GM18526 (cell line): Measurements from ENCODE around the gene BMPER.

ENCODE experiments used
- POLR2A ChIP-seq: IDR thresholded peaks from 3 replicates; pipeline ENCODE4 v1.6.1; 2011; ENCODE audit not compliant: insufficient read length; ENCODE audit errors: extremely low read depth

The BMPER gene

DNA sequence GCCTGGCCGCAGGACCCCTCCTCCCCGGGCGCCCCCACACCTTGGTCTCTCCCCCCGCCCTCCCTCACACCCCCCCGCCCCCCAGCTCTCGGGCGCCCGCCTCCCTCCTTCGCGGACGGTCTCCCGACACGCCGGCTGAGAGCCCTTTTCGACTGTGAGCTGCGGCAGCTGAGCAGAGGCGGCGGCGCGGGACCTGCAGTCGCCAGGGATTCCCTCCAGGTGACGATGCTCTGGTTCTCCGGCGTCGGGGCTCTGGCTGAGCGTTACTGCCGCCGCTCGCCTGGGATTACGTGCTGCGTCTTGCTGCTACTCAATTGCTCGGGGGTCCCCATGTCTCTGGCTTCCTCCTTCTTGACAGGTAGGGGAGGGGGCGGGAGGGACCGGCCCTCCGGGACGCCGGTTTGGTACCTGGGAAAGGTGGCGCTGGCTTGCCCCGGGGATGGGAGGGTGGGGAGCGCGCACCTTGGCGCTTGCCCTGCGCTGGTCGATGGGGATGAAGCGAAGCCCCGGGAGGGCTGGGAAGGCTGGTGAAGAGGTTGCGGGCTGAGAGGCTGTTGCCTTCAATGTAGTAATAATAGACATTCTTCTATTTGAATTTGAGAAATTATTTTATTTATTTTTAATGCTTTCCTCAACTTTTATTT, at the start of gene BMPER:
BMPER (plus strand) TSS at position 151 of the 644 bp plus-strand sequence; CDS start at position 226, 75 bp downstream.
- no peak for TF ChIP-seq POLR2A

GRCh38 chr7:33861947-33862346, 43.4 kb upstream of the BMPER start:
- no peak for TF ChIP-seq POLR2A

DNA sequence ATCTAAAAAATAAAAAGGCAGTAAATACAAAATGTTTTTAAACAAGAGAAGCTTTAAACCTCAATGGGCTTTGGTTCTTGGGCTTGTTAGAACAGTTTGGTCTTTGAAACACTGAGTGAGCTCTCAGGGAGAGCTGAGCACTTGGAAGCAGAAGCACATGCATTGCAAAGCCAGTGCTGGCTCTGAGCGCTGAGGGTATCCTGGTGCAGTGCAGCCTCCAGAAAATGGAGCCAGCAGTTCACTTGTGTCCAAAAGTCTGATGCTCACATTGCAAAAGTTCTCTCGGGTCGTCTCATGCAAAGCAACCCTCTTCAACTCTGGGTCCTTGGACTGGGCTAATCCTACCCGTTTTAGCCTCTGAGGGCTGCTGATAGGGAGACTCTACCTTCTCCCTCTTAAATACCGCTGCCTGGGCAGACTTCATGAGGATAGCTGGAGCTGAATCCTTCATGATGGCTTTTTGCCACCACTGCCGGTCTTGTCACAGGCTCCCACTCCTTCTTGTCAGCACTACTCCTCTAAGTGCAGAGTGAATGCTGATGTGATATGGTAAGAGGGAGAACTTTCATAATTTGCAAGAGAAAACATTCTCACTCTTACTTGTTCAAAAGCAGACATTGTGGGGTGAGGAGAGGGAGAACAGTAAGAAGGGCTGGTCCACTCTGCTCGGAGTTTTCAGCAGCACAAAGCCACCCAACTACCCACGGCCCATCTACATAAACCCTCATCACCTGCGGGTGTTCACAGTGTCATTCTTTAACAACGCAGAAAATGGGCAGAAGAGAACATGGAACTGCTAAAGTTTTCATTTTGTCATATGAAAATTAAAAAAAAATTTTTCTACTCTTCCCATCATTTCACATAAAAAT, 42.2 kb upstream of the BMPER start:
- no peak for TF ChIP-seq POLR2A

- TF ChIP-seq POLR2A: no peak
Measured at GRCh38 chr7:33868166-33868565, 37.2 kb upstream of the BMPER start.

DNA sequence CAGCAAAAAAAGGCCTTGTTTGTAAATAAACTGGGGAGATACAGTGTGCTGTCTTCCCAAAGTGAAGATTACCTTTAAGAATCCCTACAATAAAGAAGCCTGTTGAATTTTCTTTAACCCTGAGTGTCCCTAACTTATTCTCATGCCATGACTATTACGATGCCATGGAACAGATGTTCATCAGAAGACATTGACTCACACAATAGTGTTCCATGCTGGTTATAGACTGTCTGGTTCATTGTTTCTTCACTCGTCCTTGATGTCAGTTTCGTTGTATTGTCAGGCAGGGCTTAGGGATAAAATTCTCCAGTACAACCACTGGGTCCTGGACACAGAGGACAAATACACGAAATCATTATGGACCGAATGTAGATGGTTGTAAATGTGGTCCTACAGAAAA, 36.2 kb upstream of the BMPER start:
- TF ChIP-seq POLR2A: no peak

DNA sequence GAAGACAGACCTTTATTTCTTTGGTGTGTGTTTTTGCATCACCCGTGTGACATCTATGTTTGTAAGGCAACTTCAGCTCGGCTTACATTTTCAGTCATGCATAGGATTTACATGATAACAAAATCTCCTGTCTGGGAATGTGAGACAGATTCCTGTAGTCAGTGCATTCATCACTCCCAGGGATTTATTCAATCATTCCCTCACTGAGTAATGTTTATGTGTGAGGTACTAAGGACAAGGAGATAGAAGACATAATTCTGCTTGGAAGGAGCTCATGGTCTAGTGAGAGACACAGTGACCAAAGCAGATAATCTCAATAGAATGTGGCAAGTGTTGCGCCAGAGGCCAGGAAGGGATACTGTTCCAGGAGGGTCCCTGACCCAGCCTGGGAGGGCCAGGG, 35.2 kb upstream of the BMPER start:
- no peak for TF ChIP-seq POLR2A

DNA sequence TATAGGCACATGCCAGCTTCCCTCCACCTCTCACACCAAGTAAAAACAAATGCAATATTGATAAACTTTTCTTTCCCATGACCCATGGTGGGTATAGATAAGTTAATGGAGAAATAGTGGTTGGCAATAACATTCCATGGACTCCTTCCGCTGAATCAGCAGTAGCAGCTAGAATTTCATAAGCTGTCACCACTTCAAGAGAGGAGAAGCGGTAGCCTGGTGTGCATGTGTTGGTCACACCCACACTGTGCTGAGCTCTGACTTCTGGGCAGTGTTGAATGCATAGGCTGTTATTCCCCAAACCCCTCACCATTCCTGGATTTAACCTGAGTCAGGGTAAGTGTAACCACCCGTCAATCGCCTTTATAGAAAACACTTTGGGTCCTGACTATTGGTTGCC, 32.5 kb upstream of the BMPER start:
- TF ChIP-seq POLR2A: no peak

DNA sequence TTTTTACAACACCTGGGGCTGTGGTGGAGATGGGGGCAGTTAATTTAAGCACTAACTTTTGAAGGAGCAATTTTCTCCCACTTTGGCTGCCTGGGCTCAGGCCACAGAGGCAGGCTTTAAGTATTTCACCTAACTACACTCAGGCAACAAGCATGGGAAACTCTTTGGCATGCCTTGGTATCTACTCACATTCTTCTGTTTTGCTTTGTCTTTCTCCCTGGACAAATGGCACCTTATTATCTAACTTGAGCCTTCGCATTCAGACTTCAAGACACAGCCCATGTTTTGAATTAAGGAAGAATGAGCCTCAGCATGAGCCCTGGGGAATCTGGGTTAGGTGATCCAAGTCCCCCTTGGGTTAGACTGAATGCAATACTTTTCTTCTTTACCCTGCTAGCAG, 31.8 kb upstream of the BMPER start:
- no peak for TF ChIP-seq POLR2A

DNA sequence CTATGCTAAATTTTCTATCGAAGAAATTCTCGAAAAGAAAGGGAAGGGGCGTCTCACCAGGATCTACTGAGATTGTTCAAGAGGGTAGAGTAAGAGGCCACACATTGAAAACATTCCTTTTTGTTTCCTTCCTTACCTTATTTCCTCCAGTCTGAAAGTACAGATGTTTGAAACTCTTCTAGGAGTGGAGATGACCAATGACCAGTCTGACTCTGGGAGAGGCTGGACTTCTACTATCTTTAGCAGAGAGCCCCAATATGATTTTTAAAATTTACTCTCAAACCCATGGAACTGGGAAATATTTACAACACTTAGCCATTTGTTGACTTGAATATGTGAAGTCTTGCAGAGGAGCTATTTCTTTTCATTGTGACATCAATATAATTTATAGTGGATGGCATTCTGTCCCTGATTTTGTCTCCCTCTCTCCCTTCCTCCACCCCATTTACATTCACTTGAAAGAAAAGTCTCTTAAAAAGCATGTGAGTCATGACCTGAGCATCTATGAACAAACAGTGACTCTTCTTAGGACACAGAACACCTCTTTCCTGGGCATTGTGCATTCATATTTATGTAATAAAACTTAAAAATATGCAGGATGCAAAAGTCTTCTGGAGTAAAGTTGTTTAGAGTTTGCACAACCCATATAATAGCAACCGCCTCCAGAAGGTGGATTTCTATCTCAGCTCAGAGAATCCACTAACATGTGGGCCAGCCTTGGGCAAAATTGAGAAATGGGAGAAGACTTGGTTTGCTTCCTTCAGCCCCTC, 31.2 kb upstream of the BMPER start:
- no peak for TF ChIP-seq POLR2A

GRCh38 chr7:33874943-33875342, 30.4 kb upstream of the BMPER start:
- no peak for TF ChIP-seq POLR2A

DNA sequence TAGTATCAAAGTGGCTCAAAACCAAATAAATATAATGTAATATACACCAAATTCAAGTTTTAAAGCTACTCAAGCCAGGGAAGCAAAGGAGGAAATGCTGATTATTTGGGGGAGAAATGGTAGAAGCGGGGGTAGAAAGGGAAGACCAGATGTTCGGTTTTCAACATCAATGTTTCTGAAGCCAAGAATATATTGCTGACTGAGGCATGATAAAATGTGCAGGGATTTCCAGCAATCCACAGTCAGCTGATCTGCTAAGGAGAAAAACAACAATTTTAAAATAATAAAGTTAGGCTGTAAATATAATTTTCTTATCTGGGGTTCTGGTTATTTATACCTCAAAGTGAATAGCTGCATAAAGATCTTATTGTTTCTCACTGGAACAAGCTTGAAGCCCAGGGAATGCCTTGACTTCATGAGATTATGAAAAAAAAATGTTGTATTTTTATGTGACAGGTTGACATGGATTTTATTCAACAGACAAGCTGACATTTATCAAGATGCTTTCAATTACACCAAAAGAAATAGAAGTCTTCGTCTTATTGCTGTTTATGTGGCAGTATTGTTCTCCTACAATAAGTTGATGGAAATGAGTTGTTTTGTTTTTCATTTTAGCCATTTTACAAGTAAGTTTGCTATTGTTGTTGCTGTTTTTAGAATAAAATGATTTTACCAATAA, 28.6 kb upstream of the BMPER start:
- TF ChIP-seq POLR2A: no peak

- TF ChIP-seq POLR2A: no peak
Measured at GRCh38 chr7:33880787-33881186, 24.6 kb upstream of the BMPER start.

GRCh38 chr7:33881316-33881715, 24.0 kb upstream of the BMPER start:
- no peak for TF ChIP-seq POLR2A

- no peak for TF ChIP-seq POLR2A
Measured at GRCh38 chr7:33882040-33882837, 23.1 kb upstream of the BMPER start.
